Measurements from ENCODE around the gene GRM1.

Gene GRM1

GRCh38 chr6:146246028-146246427 lies 217.2 kb downstream of the GRM1 start:
- H3K27me3 ChIP-seq (ENCODE audit: control insufficient read depth, low read length), result no peaks in the 10 kb centered on the region
- H3K9me2 ChIP-seq (replicated peaks; ENCODE audit: control insufficient read depth, low read length), result no peaks in the 10 kb centered on the region
- no peaks in the 10 kb centered on the region for H3K36me3 ChIP-seq (ENCODE audit: control insufficient read depth, low read length)
- H3K9me3 ChIP-seq (ENCODE audit: control insufficient read depth, insufficient read depth, low read length), result no peaks in the 10 kb centered on the region
- no peak overlapping the region for H3K4me2 ChIP-seq (ENCODE audit: low read length)
- no peak overlapping the region for H3K4me3 ChIP-seq (ENCODE audit: low read length)
- no peaks in the 10 kb centered on the region for H3K79me2 ChIP-seq (ENCODE audit: control insufficient read depth, low read length)
- no peaks in the 10 kb centered on the region for H4K20me1 ChIP-seq (ENCODE audit: control insufficient read depth, insufficient read depth, low read depth, low read length)
- no peak overlapping the region for H3K27ac ChIP-seq (ENCODE audit: low read depth, low read length)
- H3F3A ChIP-seq (ENCODE audit: control insufficient read depth, insufficient read depth), result no peaks in the 10 kb centered on the region
- TF ChIP-seq CTCF (IDR thresholded peaks at IDR 0.05; ENCODE audit: low read depth, low read length, poor library complexity, severe bottlenecking) (no peak), EZH2phosphoT487 (IDR thresholded peaks at IDR 0.05; ENCODE audit: borderline replicate concordance, low read length) (no peak)
- H3K4me1 ChIP-seq (ENCODE audit: control insufficient read depth, low read length), result no peaks in the 10 kb centered on the region

GRCh38 chr6:146253691-146254090 lies 224.8 kb downstream of the GRM1 start:
- H3K79me2 ChIP-seq (ENCODE audit: control insufficient read depth, low read length), result no peaks in the 10 kb centered on the region
- no peak overlapping the region for H3K4me3 ChIP-seq (ENCODE audit: low read length)
- TF ChIP-seq CTCF (IDR thresholded peaks at IDR 0.05; ENCODE audit: low read depth, low read length, poor library complexity, severe bottlenecking), result no peak
- no peak for TF ChIP-seq EZH2phosphoT487 (IDR thresholded peaks at IDR 0.05; ENCODE audit: borderline replicate concordance, low read length)
- no peak overlapping the region for H3K27ac ChIP-seq (ENCODE audit: low read depth, low read length)
- H4K20me1 ChIP-seq (ENCODE audit: control insufficient read depth, insufficient read depth, low read depth, low read length), result no peaks in the 10 kb centered on the region
- no peaks in the 10 kb centered on the region for H3K4me1 ChIP-seq (ENCODE audit: control insufficient read depth, low read length)
- H3K9me2 ChIP-seq (replicated peaks; ENCODE audit: control insufficient read depth, low read length), result no peaks in the 10 kb centered on the region
- no peaks in the 10 kb centered on the region for H3F3A ChIP-seq (ENCODE audit: control insufficient read depth, insufficient read depth)
- no peak overlapping the region for H3K4me2 ChIP-seq (ENCODE audit: low read length)
- H3K9me3 ChIP-seq (ENCODE audit: control insufficient read depth, insufficient read depth, low read length), result no peaks in the 10 kb centered on the region
- no peaks in the 10 kb centered on the region for H3K36me3 ChIP-seq (ENCODE audit: control insufficient read depth, low read length)
- H3K27me3 ChIP-seq (ENCODE audit: control insufficient read depth, low read length), result no peaks in the 10 kb centered on the region; the same call in 1 of the 2 replicates

GRCh38 chr6:146258206-146258605 lies 229.3 kb downstream of the GRM1 start:
- no peaks in the 10 kb centered on the region for H3K36me3 ChIP-seq (ENCODE audit: control insufficient read depth, low read length)
- no peaks in the 10 kb centered on the region for H3F3A ChIP-seq (ENCODE audit: control insufficient read depth, insufficient read depth)
- no peaks in the 10 kb centered on the region for H3K9me2 ChIP-seq (replicated peaks; ENCODE audit: control insufficient read depth, low read length)
- no peaks in the 10 kb centered on the region for H4K20me1 ChIP-seq (ENCODE audit: control insufficient read depth, insufficient read depth, low read depth, low read length)
- no peak overlapping the region for H3K27ac ChIP-seq (ENCODE audit: low read depth, low read length)
- H3K9me3 ChIP-seq (ENCODE audit: control insufficient read depth, insufficient read depth, low read length), result no peaks in the 10 kb centered on the region
- H3K27me3 ChIP-seq (ENCODE audit: control insufficient read depth, low read length), result no peaks in the 10 kb centered on the region; the same call in 1 of the 2 replicates
- TF ChIP-seq CTCF (IDR thresholded peaks at IDR 0.05; ENCODE audit: low read depth, low read length, poor library complexity, severe bottlenecking), result no peak
- TF ChIP-seq EZH2phosphoT487 (IDR thresholded peaks at IDR 0.05; ENCODE audit: borderline replicate concordance, low read length), result no peak
- no peaks in the 10 kb centered on the region for H3K4me1 ChIP-seq (ENCODE audit: control insufficient read depth, low read length)
- H3K4me3 ChIP-seq (ENCODE audit: low read length), result no peak overlapping the region
- no peaks in the 10 kb centered on the region for H3K79me2 ChIP-seq (ENCODE audit: control insufficient read depth, low read length)
- no peak overlapping the region for H3K4me2 ChIP-seq (ENCODE audit: low read length)

GRCh38 chr6:146260886-146261285 lies 232.0 kb downstream of the GRM1 start:
- H3K4me2 ChIP-seq (ENCODE audit: low read length), result no peak overlapping the region
- no peaks in the 10 kb centered on the region for H3K9me2 ChIP-seq (replicated peaks; ENCODE audit: control insufficient read depth, low read length)
- no peaks in the 10 kb centered on the region for H3K79me2 ChIP-seq (ENCODE audit: control insufficient read depth, low read length)
- H3K36me3 ChIP-seq (ENCODE audit: control insufficient read depth, low read length), result no peaks in the 10 kb centered on the region
- H3K9me3 ChIP-seq (ENCODE audit: control insufficient read depth, insufficient read depth, low read length), result no peaks in the 10 kb centered on the region
- no peak overlapping the region for H3K4me3 ChIP-seq (ENCODE audit: low read length)
- no peaks in the 10 kb centered on the region for H3F3A ChIP-seq (ENCODE audit: control insufficient read depth, insufficient read depth)
- no peaks in the 10 kb centered on the region for H3K4me1 ChIP-seq (ENCODE audit: control insufficient read depth, low read length)
- TF ChIP-seq EZH2phosphoT487 (IDR thresholded peaks at IDR 0.05; ENCODE audit: borderline replicate concordance, low read length) (no peak), CTCF (IDR thresholded peaks at IDR 0.05; ENCODE audit: low read depth, low read length, poor library complexity, severe bottlenecking) (no peak)
- no peak overlapping the region for H3K27ac ChIP-seq (ENCODE audit: low read depth, low read length)
- H4K20me1 ChIP-seq (ENCODE audit: control insufficient read depth, insufficient read depth, low read depth, low read length), result no peaks in the 10 kb centered on the region
- H3K27me3 ChIP-seq (ENCODE audit: control insufficient read depth, low read length), result no peaks in the 10 kb centered on the region

Measured in DOHH2 (cell line).